Type B pancreatic cell (in vitro differentiated cells): ENCODE results near the gene GPR15. TPM values are rescaled to one million over a fixed set of nuclear protein-coding genes. Genes with fewer than 3 reads are reported as not detected.

Source experiments
- DNase-seq: peaks from one replicate; pipeline ENCODE4 v3.0.0; 2021; ENCODE audit warnings: mixed read lengths; ENCODE audit not compliant: unreplicated experiment; ENCODE audit errors: extremely low spot score
- H3K27ac Mint-ChIP-seq: 2 replicates; pipeline ENCODE4 v1.8.0; 2021; ENCODE audit warnings: mild to moderate bottlenecking, mixed read lengths
- H3K27me3 Mint-ChIP-seq: 2 replicates; pipeline ENCODE4 v1.8.0; 2021; ENCODE audit warnings: mixed read lengths
- H3K36me3 Mint-ChIP-seq: 2 replicates; pipeline ENCODE4 v1.8.0; 2021; ENCODE audit warnings: mixed read lengths
- H3K4me1 Mint-ChIP-seq: one replicate; pipeline ENCODE4 v1.8.0; 2021; ENCODE audit warnings: mixed read lengths; ENCODE audit not compliant: unreplicated experiment
- H3K4me3 Mint-ChIP-seq: 2 replicates; pipeline ENCODE4 v1.8.0; 2021; ENCODE audit warnings: mild to moderate bottlenecking, mixed read lengths
- H3K9me3 Mint-ChIP-seq: 2 replicates; pipeline ENCODE4 v1.8.0; 2021; ENCODE audit warnings: mixed read lengths
- CTCF ChIP-seq: fragments of 200-600 bp; sonication (generic); conservative IDR thresholded peaks from 2 replicates; pipeline ENCODE4 v1.5.0; 2021; ENCODE audit warnings: antibody characterized with exemption, mild to moderate bottlenecking
- total RNA-seq: library from RNA; stranded (reverse); gene quantifications from 2 replicates; pipeline ENCODE4 v1.2.1, GENCODE V29; 2021; ENCODE audit warnings: low replicate concordance

Gene GPR15
- total RNA-seq, 1 donor from 2014 or later: not detected

- Mint-ChIP-seq H3K9me3 (no peaks in the 10 kb centered on the region), H3K36me3 (peaks cover 24% of the 10 kb centered on the region), H3K27ac (no peak overlapping the region), H3K27me3 (no peaks in the 10 kb centered on the region), H3K4me1 (no peaks in the 10 kb centered on the region), H3K4me3 (no peak overlapping the region)
- TF ChIP-seq CTCF: no peak
- no peak for DNase-seq
Observed at GRCh38 chr3:98582042-98582441, 50.3 kb downstream of the GPR15 start.

GRCh38 chr3:98583766-98584165 lies 52.0 kb downstream of the GPR15 start:
- Mint-ChIP-seq H3K4me1 (no peaks in the 10 kb centered on the region), H3K9me3 (no peaks in the 10 kb centered on the region), H3K4me3 (no peak overlapping the region), H3K27ac (no peak overlapping the region), H3K27me3 (no peaks in the 10 kb centered on the region), H3K36me3 (peaks cover 31% of the 10 kb centered on the region)
- TF ChIP-seq CTCF: no peak
- no peak for DNase-seq

Other genes starting within 250 kb of the GPR15 start
- gene OR5H2, start 249.5 kb upstream of the GPR15 start, total RNA-seq: not detected in 2 replicates
- not detected in 2 replicates for gene OR5K4, start 178.1 kb upstream of the GPR15 start, total RNA-seq
- gene OR5K3, start 141.3 kb upstream of the GPR15 start, total RNA-seq: not detected in 2 replicates
- not detected in 2 replicates for gene OR5K1, start 68.8 kb upstream of the GPR15 start, total RNA-seq
- not detected in 2 replicates for gene OR5K2, start 34.3 kb upstream of the GPR15 start, total RNA-seq
- gene CLDND1, start 9.1 kb upstream of the GPR15 start, total RNA-seq: 59.4 and 83.1 TPM in 2 replicates
- 21.9 and 24.6 TPM in 2 replicates for gene CPOX, start 61.6 kb downstream of the GPR15 start, total RNA-seq
- gene ST3GAL6, start 231.4 kb downstream of the GPR15 start, total RNA-seq: 16.5 and 21.9 TPM in 2 replicates